Uterus (tissue), 2 donors: ENCODE measurements around the gene NOP16.

Experiments
- POLR2A ChIP-seq, 2 donors: fragments of 450-650 bp; IDR thresholded peaks; one replicate each; pipeline ENCODE4 v1.6.1; 2016; ENCODE audit warnings: antibody characterized with exemption in 2 of 2, mild to moderate bottlenecking in 1 of 2, moderate library complexity in 1 of 2
- TF ChIP-seq, protein P1 (sequence below), 4 experiments: fragments of 200-600 bp in 2 of 4; fragments of 450-650 bp in 2 of 4; sonication (generic) in 2 of 4; IDR thresholded peaks; one replicate each; pipeline ENCODE4 v1.5.1; 2016 to 2019; ENCODE audit warnings: antibody characterized with exemption in 4 of 4, mild to moderate bottlenecking in 2 of 4, moderate library complexity in 1 of 4

DNA sequence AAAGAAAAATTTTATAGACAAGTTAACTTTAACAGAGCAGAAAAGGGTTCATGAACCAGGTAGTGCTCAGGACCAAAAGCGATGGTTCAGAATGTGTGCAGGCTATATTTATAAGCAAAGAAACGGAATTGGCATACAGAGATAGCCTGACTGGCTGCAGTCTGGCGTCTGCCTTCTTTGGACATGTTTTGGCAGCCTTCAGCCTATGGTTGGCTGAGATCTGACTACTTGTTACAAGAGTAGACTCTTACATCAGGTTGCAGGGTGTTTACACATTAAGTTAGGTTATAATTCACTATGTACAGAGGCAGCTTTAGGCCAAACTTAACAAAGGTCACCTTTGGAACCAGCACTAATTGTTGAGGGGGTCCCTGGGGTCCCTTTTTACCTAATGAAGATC, 7.0 kb downstream of the NOP16 start:
- TF ChIP-seq, protein P1, sequence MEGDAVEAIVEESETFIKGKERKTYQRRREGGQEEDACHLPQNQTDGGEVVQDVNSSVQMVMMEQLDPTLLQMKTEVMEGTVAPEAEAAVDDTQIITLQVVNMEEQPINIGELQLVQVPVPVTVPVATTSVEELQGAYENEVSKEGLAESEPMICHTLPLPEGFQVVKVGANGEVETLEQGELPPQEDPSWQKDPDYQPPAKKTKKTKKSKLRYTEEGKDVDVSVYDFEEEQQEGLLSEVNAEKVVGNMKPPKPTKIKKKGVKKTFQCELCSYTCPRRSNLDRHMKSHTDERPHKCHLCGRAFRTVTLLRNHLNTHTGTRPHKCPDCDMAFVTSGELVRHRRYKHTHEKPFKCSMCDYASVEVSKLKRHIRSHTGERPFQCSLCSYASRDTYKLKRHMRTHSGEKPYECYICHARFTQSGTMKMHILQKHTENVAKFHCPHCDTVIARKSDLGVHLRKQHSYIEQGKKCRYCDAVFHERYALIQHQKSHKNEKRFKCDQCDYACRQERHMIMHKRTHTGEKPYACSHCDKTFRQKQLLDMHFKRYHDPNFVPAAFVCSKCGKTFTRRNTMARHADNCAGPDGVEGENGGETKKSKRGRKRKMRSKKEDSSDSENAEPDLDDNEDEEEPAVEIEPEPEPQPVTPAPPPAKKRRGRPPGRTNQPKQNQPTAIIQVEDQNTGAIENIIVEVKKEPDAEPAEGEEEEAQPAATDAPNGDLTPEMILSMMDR (IDR thresholded peaks at IDR 0.05) = no peak
- TF ChIP-seq POLR2A (IDR thresholded peaks at IDR 0.05) = no peak
